ACC112 (cell line): ENCODE results near the gene ACTA1.

ENCODE experiments used
- H2AFZ ChIP-seq: fragments of 200-600 bp; sonication (generic); one replicate; pipeline ENCODE4 v1.6.0; 2017; ENCODE audit warnings: antibody characterized with exemption, low read length; ENCODE audit not compliant: unreplicated experiment
- H3K27ac ChIP-seq: fragments of 200-600 bp; sonication (generic); 2 replicates; pipeline ENCODE4 v1.5.1; 2014; ENCODE audit warnings: low read depth, mild to moderate bottlenecking, antibody characterized with exemption, low read length, moderate library complexity
- H3K27me3 ChIP-seq: fragments of 200-600 bp; sonication (generic); 2 replicates; pipeline ENCODE4 v1.6.1; 2014; ENCODE audit warnings: mild to moderate bottlenecking, antibody characterized with exemption, low read length, moderate library complexity, mixed read lengths; ENCODE audit not compliant: insufficient read depth
- H3K36me3 ChIP-seq: fragments of 200-600 bp; sonication (generic); 2 replicates; pipeline ENCODE4 v1.6.1; 2016; ENCODE audit warnings: mild to moderate bottlenecking, antibody characterized with exemption, low read length, moderate library complexity, mixed read lengths; ENCODE audit not compliant: insufficient read depth
- H3K4me1 ChIP-seq: fragments of 200-600 bp; sonication (generic); one replicate; pipeline ENCODE4 v1.6.1; 2016; ENCODE audit warnings: low read length, mixed read lengths; ENCODE audit not compliant: insufficient read depth, unreplicated experiment, control insufficient read depth
- H3K4me3 ChIP-seq: fragments of 200-600 bp; sonication (generic); 2 replicates; pipeline ENCODE4 v1.5.1; 2014; ENCODE audit warnings: mild to moderate bottlenecking, low read depth, low read length
- H3K79me2 ChIP-seq: fragments of 200-600 bp; sonication (generic); one replicate; pipeline ENCODE4 v1.6.0; 2016; ENCODE audit warnings: low read length; ENCODE audit not compliant: control insufficient read depth, unreplicated experiment, insufficient read depth

ACTA1 gene

DNA sequence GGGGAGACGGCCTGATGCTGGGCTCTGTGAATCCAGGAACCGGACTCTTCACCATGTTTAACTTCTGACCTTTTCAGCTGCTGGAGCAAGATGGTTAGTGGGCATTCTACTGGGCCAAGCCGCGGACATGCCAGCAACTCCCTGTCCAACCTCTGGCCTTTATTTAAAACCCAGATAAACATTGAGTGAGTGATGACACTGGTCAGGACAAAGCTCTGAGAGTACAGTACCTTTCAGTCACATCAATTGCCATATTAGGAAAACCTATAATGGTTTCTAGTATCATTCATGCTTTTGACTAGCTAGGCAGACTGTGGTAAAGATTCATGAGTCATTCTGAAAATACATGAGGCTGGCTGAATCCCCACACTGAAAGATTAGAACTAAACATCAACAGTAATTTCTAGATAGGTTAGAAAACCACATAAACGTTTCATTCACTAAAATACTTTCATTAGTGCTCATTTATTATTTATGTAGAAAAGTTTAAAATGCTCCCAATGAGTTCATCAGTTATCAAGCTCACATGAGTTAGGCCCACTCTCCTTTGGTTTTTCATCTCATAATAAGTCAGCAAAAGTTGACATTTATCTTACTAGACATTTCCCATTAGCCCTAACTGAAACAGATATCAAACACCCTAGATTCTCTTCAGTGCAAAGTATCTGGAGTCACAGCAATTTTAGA is 7.1 kb upstream of the ACTA1 start:
- Histone ChIP-seq H3K4me3 (no peak overlapping the region), H3K79me2 (no peaks in the 10 kb centered on the region), H3K4me1 (peaks cover 19% of the 10 kb centered on the region), H3K27me3 (peaks cover 4% of the 10 kb centered on the region; the same call in 1 of the 2 replicates), H3K36me3 (peaks cover 6% of the 10 kb centered on the region; the same call in 1 of the 2 replicates), H2AFZ (no peak overlapping the region), H3K27ac (peak overlapping the region; percentile 78)

GRCh38 chr1:229438021-229438420 is 4.1 kb upstream of the ACTA1 start:
- Histone ChIP-seq H2AFZ (no peak overlapping the region), H3K79me2 (no peaks in the 10 kb centered on the region), H3K4me3 (no peak overlapping the region), H3K27me3 (peaks cover 33% of the 10 kb centered on the region), H3K36me3 (peaks cover 4% of the 10 kb centered on the region; the same call in 1 of the 2 replicates), H3K4me1 (peaks cover 19% of the 10 kb centered on the region), H3K27ac (no peak overlapping the region)

DNA sequence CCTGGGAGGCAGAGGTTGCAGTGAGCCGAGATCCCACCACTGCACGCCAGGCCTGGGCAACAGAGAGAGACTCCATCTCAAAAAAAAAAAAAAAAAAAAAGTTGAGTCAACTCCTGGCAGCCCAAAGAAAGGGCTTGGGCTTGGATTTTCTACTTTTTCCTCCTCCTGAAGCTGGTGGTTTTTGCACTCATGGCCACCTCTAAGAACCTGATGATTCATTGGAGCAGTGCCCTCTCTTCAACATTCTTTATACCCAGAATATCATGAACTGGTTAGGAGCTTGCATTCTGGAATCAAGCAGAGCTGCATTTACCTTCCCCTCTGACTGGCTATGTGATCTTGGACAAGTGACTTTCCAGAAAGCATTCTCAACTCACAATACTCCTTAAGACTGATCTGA is 3.5 kb upstream of the ACTA1 start:
- H3K4me1 ChIP-seq, result peaks cover 19% of the 10 kb centered on the region
- peaks cover 4% of the 10 kb centered on the region; the same call in 1 of the 2 replicates for H3K36me3 ChIP-seq
- H3K27ac ChIP-seq, result no peak overlapping the region
- H3K4me3 ChIP-seq, result no peak overlapping the region
- H3K79me2 ChIP-seq, result no peaks in the 10 kb centered on the region
- peaks cover 39% of the 10 kb centered on the region for H3K27me3 ChIP-seq
- H2AFZ ChIP-seq, result no peak overlapping the region

- Histone ChIP-seq H3K79me2 (no peaks in the 10 kb centered on the region), H3K27me3 (peaks cover 49% of the 10 kb centered on the region), H3K36me3 (peaks cover 4% of the 10 kb centered on the region; the same call in 1 of the 2 replicates), H3K4me1 (peaks cover 10% of the 10 kb centered on the region), H2AFZ (no peak overlapping the region), H3K4me3 (no peak overlapping the region), H3K27ac (no peak overlapping the region)
These were observed 2.3 kb upstream of the ACTA1 start for GRCh38 chr1:229436201-229436600.

GRCh38 chr1:229434641-229435051 is 752 bp upstream of the ACTA1 start:
- no peak overlapping the region for H3K27ac ChIP-seq
- no peak overlapping the region for H3K4me3 ChIP-seq
- H3K36me3 ChIP-seq, result no peaks in the 10 kb centered on the region; the same call in 1 of the 2 replicates
- peaks cover 6% of the 10 kb centered on the region for H3K4me1 ChIP-seq
- H3K27me3 ChIP-seq, result peaks cover 65% of the 10 kb centered on the region
- H3K79me2 ChIP-seq, result no peaks in the 10 kb centered on the region
- no peak overlapping the region for H2AFZ ChIP-seq

- H3K27ac ChIP-seq, result no peak overlapping the region
- H3K36me3 ChIP-seq, result no peaks in the 10 kb centered on the region
- H3K4me1 ChIP-seq, result peaks cover 6% of the 10 kb centered on the region
- no peak overlapping the region for H2AFZ ChIP-seq
- H3K4me3 ChIP-seq, result no peak overlapping the region
- no peaks in the 10 kb centered on the region for H3K79me2 ChIP-seq
- H3K27me3 ChIP-seq, result peaks cover 71% of the 10 kb centered on the region
These were observed 410 bp downstream of the ACTA1 start for GRCh38 chr1:229433364-229434004.

- Histone ChIP-seq H3K79me2 (no peaks in the 10 kb centered on the region), H3K27me3 (peaks cover 77% of the 10 kb centered on the region), H3K27ac (no peak overlapping the region), H2AFZ (no peak overlapping the region), H3K4me3 (no peak overlapping the region), H3K36me3 (no peaks in the 10 kb centered on the region), H3K4me1 (peaks cover 6% of the 10 kb centered on the region)
These were observed 989 bp downstream of the ACTA1 start for GRCh38 chr1:229432905-229433304.

- Histone ChIP-seq H3K4me3 (no peak overlapping the region; the same call in 1 of the 2 replicates), H2AFZ (no peak overlapping the region), H3K79me2 (no peaks in the 10 kb centered on the region), H3K36me3 (no peaks in the 10 kb centered on the region), H3K4me1 (peaks cover 6% of the 10 kb centered on the region), H3K27me3 (peaks cover 84% of the 10 kb centered on the region), H3K27ac (no peak overlapping the region)
These were observed 1.8 kb downstream of the ACTA1 start for GRCh38 chr1:229432116-229432461.

GRCh38 chr1:229431284-229432115 is 2.4 kb downstream of the ACTA1 start:
- H3K4me3 ChIP-seq, result 0 out of 2 replicates have a peak overlapping the region, but pooled peaks have one; percentile 22
- H3K36me3 ChIP-seq, result no peaks in the 10 kb centered on the region
- H3K27me3 ChIP-seq, result peaks cover 90% of the 10 kb centered on the region
- no peaks in the 10 kb centered on the region for H3K79me2 ChIP-seq
- no peak overlapping the region for H3K27ac ChIP-seq
- no peak overlapping the region for H2AFZ ChIP-seq
- peaks cover 6% of the 10 kb centered on the region for H3K4me1 ChIP-seq

DNA sequence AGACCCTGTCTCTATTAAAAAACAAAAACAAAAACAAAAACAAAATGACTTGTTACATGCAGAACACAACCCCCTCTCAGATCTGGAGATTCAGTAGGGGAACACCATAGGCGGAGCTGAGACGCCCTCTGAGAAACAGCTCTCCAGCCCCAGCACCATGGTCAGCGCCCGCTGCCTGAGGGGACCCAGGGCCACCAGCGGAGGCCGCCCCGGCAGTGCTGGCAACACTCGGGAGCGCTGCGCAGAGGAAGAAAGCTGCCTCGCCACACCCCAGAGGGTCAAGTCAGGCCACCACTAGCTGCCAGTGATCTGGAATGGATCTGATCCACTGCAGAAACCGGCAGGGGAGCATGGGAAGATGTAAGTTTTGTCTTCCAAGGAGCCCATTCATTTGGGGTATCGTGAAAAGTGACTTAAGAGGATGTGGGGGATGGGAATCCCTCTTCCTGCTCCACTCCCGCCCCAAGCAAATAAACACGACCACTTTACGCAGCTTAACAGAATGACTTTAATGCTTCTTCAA is 3.1 kb downstream of the ACTA1 start:
- Histone ChIP-seq H3K27me3 (peaks cover 92% of the 10 kb centered on the region), H3K4me1 (peaks cover 6% of the 10 kb centered on the region), H3K4me3 (0 out of 2 replicates have a peak overlapping the region, but pooled peaks have one; percentile 22), H3K36me3 (no peaks in the 10 kb centered on the region), H3K27ac (no peak overlapping the region), H3K79me2 (no peaks in the 10 kb centered on the region), H2AFZ (no peak overlapping the region)
